DMS79 treated with DMSO at 0.1 percent for 48 hours (cell line): Measurements from ENCODE around the gene GFRAL.
A peak's percentile ranks its signal among the peaks of the same experiment; 100 is the strongest.
"Not testable (repeated sequence)": the region's sequence is repeated elsewhere in the genome, so short reads cannot be mapped to it uniquely, and the experiment has no call there.

Experiments used
- DNase-seq: peaks from one replicate; lab custom pipeline; 2025; lab: John Stamatoyannopoulos, UW

GFRAL gene

GRCh38 chr6:55327169-55327568 is at the start of gene GFRAL:
TSS of gene GFRAL (plus strand) at chr6:55327469. CDS start at chr6:55327555, 86 bp downstream.
- DNase-seq = no peak

- DNase-seq = no peak
These were observed 49.6 kb upstream of the GFRAL start for GRCh38 chr6:55277646-55278045.

- no peak for DNase-seq
These were observed 46.1 kb upstream of the GFRAL start for GRCh38 chr6:55281215-55281614.

GRCh38 chr6:55282115-55282514 is 45.2 kb upstream of the GFRAL start:
- DNase-seq = no peak

- no peak for DNase-seq
These were observed 40.4 kb upstream of the GFRAL start for GRCh38 chr6:55286824-55287223.

GRCh38 chr6:55290736-55291135 is 36.5 kb upstream of the GFRAL start:
- DNase-seq = no peak

- no peak for DNase-seq
These were observed 34.2 kb upstream of the GFRAL start for GRCh38 chr6:55293116-55293515.

GRCh38 chr6:55297214-55297613 is 30.1 kb upstream of the GFRAL start:
- not testable (repeated sequence) for DNase-seq

GRCh38 chr6:55299286-55299985 is 27.8 kb upstream of the GFRAL start:
- peak; percentile 81 for DNase-seq

- DNase-seq = no peak
These were observed 22.5 kb upstream of the GFRAL start for GRCh38 chr6:55304747-55305146.

- no peak for DNase-seq
These were observed 7.1 kb upstream of the GFRAL start for GRCh38 chr6:55319961-55320695.

GRCh38 chr6:55320696-55321086 is 6.6 kb upstream of the GFRAL start:
- DNase-seq = no peak

GRCh38 chr6:55377150-55377549 is 49.9 kb downstream of the GFRAL start:
- DNase-seq = no peak

GRCh38 chr6:55379471-55379870 is 52.2 kb downstream of the GFRAL start:
- no peak for DNase-seq

GRCh38 chr6:55379895-55380294 is 52.6 kb downstream of the GFRAL start:
- no peak for DNase-seq

- no peak for DNase-seq
These were observed 60.9 kb downstream of the GFRAL start for GRCh38 chr6:55388211-55388610.

- no peak for DNase-seq
These were observed 68.6 kb downstream of the GFRAL start for GRCh38 chr6:55395871-55396270.

- DNase-seq = no peak
These were observed 70.7 kb downstream of the GFRAL start for GRCh38 chr6:55397986-55398385.

GRCh38 chr6:55399351-55399750 is 72.1 kb downstream of the GFRAL start:
- DNase-seq = no peak

- DNase-seq = no peak
These were observed 78.4 kb downstream of the GFRAL start for GRCh38 chr6:55405474-55406235.

GRCh38 chr6:55410674-55411073 is 83.4 kb downstream of the GFRAL start:
- DNase-seq = no peak

- DNase-seq = no peak
These were observed 96.7 kb downstream of the GFRAL start for GRCh38 chr6:55423933-55424332.
